ENCODE data around the gene VWA2. TPM values are rescaled to one million over a fixed set of nuclear protein-coding genes. Genes with fewer than 3 reads are reported as not detected.

Gene VWA2
- total and polyA plus RNA-seq, 10 of the 15 experiments (the other 5 are each of a cell fraction or from before 2014, with no cell fraction given): 0.03 TPM; not detected in 9

- DNase-seq (ENCODE audit: low read depth, low spot score): no peak
- Histone ChIP-seq H3K36me3 (ENCODE audit: control insufficient read depth in 2 of 2, insufficient read depth in 2 of 2, low read length in 1 of 2) (no peaks in the 10 kb centered on the region), H3K9me3 (replicated peaks; ENCODE audit: control insufficient read depth, insufficient read depth, low read length) (no peaks in the 10 kb centered on the region), H3K4me2 (ENCODE audit: control insufficient read depth, insufficient read depth) (no peak overlapping the region), H3K79me2 (ENCODE audit: control insufficient read depth, insufficient read depth, low read length) (no peaks in the 10 kb centered on the region), H3K4me1 (ENCODE audit: control insufficient read depth, insufficient read depth, low read length) (peaks cover 4% of the 10 kb centered on the region; the same call in 1 of the 2 replicates), H3K27ac (ENCODE audit: control insufficient read depth, insufficient read depth) (no peak overlapping the region), H3K27me3 (replicated peaks in 1 of 2; ENCODE audit: control insufficient read depth in 2 of 2, insufficient read depth in 2 of 2, low read length in 1 of 2) (peaks cover 0 to 2% of the 10 kb centered on the region in 2 experiments; a peak in 3 of 4 replicates), H3K9ac (ENCODE audit: control insufficient read depth, insufficient read depth, low read length) (no peak overlapping the region), H3K4me3 (no peak overlapping the region), H4K20me1 (ENCODE audit: control insufficient read depth, insufficient read depth) (no peaks in the 10 kb centered on the region), H2AFZ (ENCODE audit: control insufficient read depth, low read depth, low read length) (no peak overlapping the region)
- SMC1A ChIA-PET (ENCODE audit: uncharacterized antibody, unreplicated experiment): interaction anchor here (1.0 to 1.1 kb wide), 2 partner anchors 46 to 83 kb away, joined by 3 read pairs; no protein-coding TSS in a partner anchor
- WGBS (ENCODE audit: insufficient coverage, insufficient replicate concordance, low lambda C conversion rate, missing lambda C conversion rate): 50% methylated on average over 8 of the region's 8 CpGs
- ATAC-seq: no peak
- intact Hi-C loops (cut with micrococcal nuclease; ENCODE audit: unreplicated experiment) (no loop called here), in situ Hi-C loops (cut with MboI) (no loop called here)
- TF ChIP-seq RUNX3 (IDR thresholded peaks at IDR 0.05; ENCODE audit: low read length) (no peak), GABPA (IDR thresholded peaks at IDR 0.05; ENCODE audit: low read depth) (no peak)
- no TSS peak for BruUV-seq (replicated peaks)
- RAD21 ChIA-PET (ENCODE audit: unreplicated experiment): interaction anchor here (1.0 kb wide), 1 partner anchor 26 kb away, joined by 3 read pairs; no protein-coding TSS in a partner anchor
- CTCF ChIA-PET: interaction anchor here (1.0 kb wide), 1 partner anchor 37 kb away, joined by 4 read pairs; no protein-coding TSS in a partner anchor
- POLR2A ChIA-PET: interaction anchor here (1.1 kb wide), 1 partner anchor 9 kb away, joined by 4 read pairs; no protein-coding TSS in a partner anchor
- FAIRE-seq: no peak
These were observed 101.8 kb downstream of the VWA2 start for GRCh38 chr10:114340816-114341215.

Other genes with a start within 250 kb of the VWA2 start
- gene ADRB1, start 195.4 kb upstream of the VWA2 start, total RNA-seq (2014; rRNA removed): 2.7 and 2.9 TPM in 2 replicates
- gene ADRB1, start 195.4 kb upstream of the VWA2 start, total RNA-seq (2014; rRNA removed; fragmentation: Illumina TruSeq; extraction: Trizol): 1.2 and 1.3 TPM in 2 replicates
- 3.9 and 4.5 TPM in 2 replicates for gene ADRB1, start 195.4 kb upstream of the VWA2 start, total RNA-seq (2021)
- gene ADRB1, start 195.4 kb upstream of the VWA2 start, polyA plus RNA-seq (2011; rRNA removed): 0.23 and 0.26 TPM in 2 replicates
- gene ADRB1, start 195.4 kb upstream of the VWA2 start, polyA plus RNA-seq (2014; fragmentation: Illumina TruSeq; extraction: Trizol): 1.0 and 1.8 TPM in 2 replicates
- gene ADRB1, start 195.4 kb upstream of the VWA2 start, polyA plus RNA-seq (2014; fragmentation: Nextera tagmentation; extraction: Ambion mirVana): 1 to 10 TPM in 1 of 2 experiments, under 1 TPM in 1; 0.99 to 2.8 TPM
- 2.2 and 2.5 TPM in 2 replicates for gene ADRB1, start 195.4 kb upstream of the VWA2 start, polyA plus RNA-seq (2014; rRNA removed)
- under 1 TPM; 0.39 to 0.92 TPM for gene ADRB1, start 195.4 kb upstream of the VWA2 start, polyA plus RNA-seq (2016; fragmentation: Nextera tagmentation; extraction: Ambion mirVana)
- 8.3 and 9.9 TPM in 2 replicates for gene CCDC186, start 65.1 kb upstream of the VWA2 start, total RNA-seq (2014; rRNA removed)
- 13.1 and 14.0 TPM in 2 replicates for gene CCDC186, start 65.1 kb upstream of the VWA2 start, total RNA-seq (2014; rRNA removed; fragmentation: Illumina TruSeq; extraction: Trizol)
- 7.3 and 7.4 TPM in 2 replicates for gene CCDC186, start 65.1 kb upstream of the VWA2 start, total RNA-seq (2021)
- 7.5 and 14.8 TPM in 2 replicates for gene CCDC186, start 65.1 kb upstream of the VWA2 start, polyA plus RNA-seq (2011; rRNA removed)
- 10.4 and 11.4 TPM in 2 replicates for gene CCDC186, start 65.1 kb upstream of the VWA2 start, polyA plus RNA-seq (2014; fragmentation: Illumina TruSeq; extraction: Trizol)
- gene CCDC186, start 65.1 kb upstream of the VWA2 start, polyA plus RNA-seq (2014; fragmentation: Nextera tagmentation; extraction: Ambion mirVana): 1 to 10 TPM; 3.5 to 5.4 TPM
- gene CCDC186, start 65.1 kb upstream of the VWA2 start, polyA plus RNA-seq (2014; rRNA removed): 5.9 and 6.7 TPM in 2 replicates
- gene CCDC186, start 65.1 kb upstream of the VWA2 start, polyA plus RNA-seq (2016; fragmentation: Nextera tagmentation; extraction: Ambion mirVana): 1 to 10 TPM; 6.6 to 7.2 TPM
- gene TDRD1, start 59.9 kb upstream of the VWA2 start, total RNA-seq (2014; rRNA removed): not detected in 2 replicates
- not detected in 2 replicates for gene TDRD1, start 59.9 kb upstream of the VWA2 start, total RNA-seq (2014; rRNA removed; fragmentation: Illumina TruSeq; extraction: Trizol)
- not detected in 2 replicates for gene TDRD1, start 59.9 kb upstream of the VWA2 start, total RNA-seq (2021)
- gene TDRD1, start 59.9 kb upstream of the VWA2 start, polyA plus RNA-seq (2011; rRNA removed): not detected in 2 replicates
- gene TDRD1, start 59.9 kb upstream of the VWA2 start, polyA plus RNA-seq (2014; fragmentation: Illumina TruSeq; extraction: Trizol): 0.04 TPM in 1 of 2 replicates, not detected in the other
- not detected for gene TDRD1, start 59.9 kb upstream of the VWA2 start, polyA plus RNA-seq (2014; fragmentation: Nextera tagmentation; extraction: Ambion mirVana)
- gene TDRD1, start 59.9 kb upstream of the VWA2 start, polyA plus RNA-seq (2014; rRNA removed): 0.03 TPM in 1 of 2 replicates, not detected in the other
- not detected for gene TDRD1, start 59.9 kb upstream of the VWA2 start, polyA plus RNA-seq (2016; fragmentation: Nextera tagmentation; extraction: Ambion mirVana)
- 0.71 and 1.1 TPM in 2 replicates for gene AFAP1L2, start 165.2 kb downstream of the VWA2 start, total RNA-seq (2014; rRNA removed)
- gene AFAP1L2, start 165.2 kb downstream of the VWA2 start, total RNA-seq (2014; rRNA removed; fragmentation: Illumina TruSeq; extraction: Trizol): 0.27 and 0.32 TPM in 2 replicates
- 0.37 and 0.49 TPM in 2 replicates for gene AFAP1L2, start 165.2 kb downstream of the VWA2 start, total RNA-seq (2021)
- gene AFAP1L2, start 165.2 kb downstream of the VWA2 start, polyA plus RNA-seq (2011; rRNA removed): 2.7 and 4.0 TPM in 2 replicates
- gene AFAP1L2, start 165.2 kb downstream of the VWA2 start, polyA plus RNA-seq (2014; fragmentation: Illumina TruSeq; extraction: Trizol): 0.32 and 0.43 TPM in 2 replicates
- under 1 TPM; 0.03 to 0.07 TPM for gene AFAP1L2, start 165.2 kb downstream of the VWA2 start, polyA plus RNA-seq (2014; fragmentation: Nextera tagmentation; extraction: Ambion mirVana)
- gene AFAP1L2, start 165.2 kb downstream of the VWA2 start, polyA plus RNA-seq (2014; rRNA removed): 0.41 and 0.76 TPM in 2 replicates
- gene AFAP1L2, start 165.2 kb downstream of the VWA2 start, polyA plus RNA-seq (2016; fragmentation: Nextera tagmentation; extraction: Ambion mirVana): under 1 TPM; 0.31 to 0.37 TPM